Measurements from ENCODE around the gene IST1. TPM values are rescaled to one million over a fixed set of nuclear protein-coding genes. Genes with fewer than 3 reads are reported as not detected.

IST1 gene
- total and polyA plus RNA-seq, 10 of the 15 experiments (the other 5 are each of a cell fraction or from before 2014, with no cell fraction given), result 97.3 to 293 (median 138) TPM

DNA sequence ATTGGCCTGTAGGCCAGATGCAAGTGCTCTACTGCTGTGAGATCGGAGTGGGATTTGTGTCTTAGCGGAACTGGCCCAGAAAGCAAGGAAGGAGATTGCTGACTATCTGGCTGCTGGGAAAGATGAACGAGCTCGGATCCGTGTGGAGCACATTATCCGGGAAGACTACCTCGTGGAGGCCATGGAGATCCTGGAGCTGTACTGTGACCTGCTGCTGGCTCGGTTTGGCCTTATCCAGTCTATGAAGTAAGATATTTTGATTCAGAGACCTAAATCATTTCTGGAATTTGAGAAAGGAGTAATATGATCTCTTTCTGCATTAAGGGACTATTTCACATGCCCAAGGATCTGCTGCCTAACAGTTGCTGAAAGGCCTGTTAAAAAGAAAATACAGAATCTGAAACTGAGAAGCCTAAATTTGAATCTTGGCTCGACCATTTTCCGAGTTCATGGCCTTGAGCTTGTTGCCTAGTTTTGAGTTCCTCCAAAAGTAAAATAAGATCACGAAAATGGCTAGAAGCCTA lies 21.1 kb downstream of the IST1 start:
- H3K4me3 ChIP-seq, result no peak overlapping the region
- no TSS peak for BruUV-seq (replicated peaks)
- POLR2A ChIA-PET, result interaction anchor here (0.9 to 1.2 kb wide), 3 partner anchors 12 to 16 kb away, joined by 3 read pairs; no protein-coding TSS in a partner anchor
- 89% methylated on average over 11 of the region's 11 CpGs for WGBS (ENCODE audit: insufficient coverage, insufficient replicate concordance, low lambda C conversion rate, missing lambda C conversion rate)
- H3K4me2 ChIP-seq (ENCODE audit: control insufficient read depth, insufficient read depth), result no peak overlapping the region; the same call in 1 of the 2 replicates
- no peaks in the 10 kb centered on the region; the same call in 2 of the 3 replicates for H3K9me3 ChIP-seq (replicated peaks; ENCODE audit: control insufficient read depth, insufficient read depth, low read length)
- intact Hi-C loops (cut with micrococcal nuclease; ENCODE audit: unreplicated experiment), result no loop called here
- peaks cover 58% of the 10 kb centered on the region for H3K79me2 ChIP-seq (ENCODE audit: control insufficient read depth, insufficient read depth, low read length)
- no peak overlapping the region for H3K27ac ChIP-seq (ENCODE audit: control insufficient read depth, insufficient read depth)
- H3K9ac ChIP-seq (ENCODE audit: control insufficient read depth, insufficient read depth, low read length), result no peak overlapping the region
- peaks cover 14% of the 10 kb centered on the region for H3K4me1 ChIP-seq (ENCODE audit: control insufficient read depth, insufficient read depth, low read length)
- SMC1A ChIA-PET (ENCODE audit: uncharacterized antibody, unreplicated experiment), result interaction anchor here (0.9 to 1.9 kb wide), 7 partner anchors 8 to 109 kb away, joined by 3 to 10 read pairs (median 4); no protein-coding TSS in a partner anchor
- no peak for FAIRE-seq
- no peak overlapping the region for H2AFZ ChIP-seq (ENCODE audit: control insufficient read depth, low read depth, low read length)
- no peaks in the 10 kb centered on the region for H3K27me3 ChIP-seq (replicated peaks in 1 of 2; ENCODE audit: control insufficient read depth in 2 of 2, insufficient read depth in 2 of 2, low read length in 1 of 2)
- CTCF ChIA-PET, result interaction anchor here (0.6 to 1.2 kb wide), 7 partner anchors 9 to 150 kb away, joined by 3 to 4 read pairs (median 3); no protein-coding TSS in a partner anchor
- RAD21 ChIA-PET (ENCODE audit: unreplicated experiment), result interaction anchor here (1.0 to 1.8 kb wide), 3 partner anchors 14 to 45 kb away, joined by 3 to 4 read pairs (median 3); no protein-coding TSS in a partner anchor
- no peak for TF ChIP-seq RAD51 (IDR thresholded peaks at IDR 0.05)
- TF ChIP-seq, protein P1, sequence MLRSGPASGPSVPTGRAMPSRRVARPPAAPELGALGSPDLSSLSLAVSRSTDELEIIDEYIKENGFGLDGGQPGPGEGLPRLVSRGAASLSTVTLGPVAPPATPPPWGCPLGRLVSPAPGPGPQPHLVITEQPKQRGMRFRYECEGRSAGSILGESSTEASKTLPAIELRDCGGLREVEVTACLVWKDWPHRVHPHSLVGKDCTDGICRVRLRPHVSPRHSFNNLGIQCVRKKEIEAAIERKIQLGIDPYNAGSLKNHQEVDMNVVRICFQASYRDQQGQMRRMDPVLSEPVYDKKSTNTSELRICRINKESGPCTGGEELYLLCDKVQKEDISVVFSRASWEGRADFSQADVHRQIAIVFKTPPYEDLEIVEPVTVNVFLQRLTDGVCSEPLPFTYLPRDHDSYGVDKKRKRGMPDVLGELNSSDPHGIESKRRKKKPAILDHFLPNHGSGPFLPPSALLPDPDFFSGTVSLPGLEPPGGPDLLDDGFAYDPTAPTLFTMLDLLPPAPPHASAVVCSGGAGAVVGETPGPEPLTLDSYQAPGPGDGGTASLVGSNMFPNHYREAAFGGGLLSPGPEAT (IDR thresholded peaks at IDR 0.05; ENCODE audit: low read depth), result no peak
- TF ChIP-seq, protein P2, sequence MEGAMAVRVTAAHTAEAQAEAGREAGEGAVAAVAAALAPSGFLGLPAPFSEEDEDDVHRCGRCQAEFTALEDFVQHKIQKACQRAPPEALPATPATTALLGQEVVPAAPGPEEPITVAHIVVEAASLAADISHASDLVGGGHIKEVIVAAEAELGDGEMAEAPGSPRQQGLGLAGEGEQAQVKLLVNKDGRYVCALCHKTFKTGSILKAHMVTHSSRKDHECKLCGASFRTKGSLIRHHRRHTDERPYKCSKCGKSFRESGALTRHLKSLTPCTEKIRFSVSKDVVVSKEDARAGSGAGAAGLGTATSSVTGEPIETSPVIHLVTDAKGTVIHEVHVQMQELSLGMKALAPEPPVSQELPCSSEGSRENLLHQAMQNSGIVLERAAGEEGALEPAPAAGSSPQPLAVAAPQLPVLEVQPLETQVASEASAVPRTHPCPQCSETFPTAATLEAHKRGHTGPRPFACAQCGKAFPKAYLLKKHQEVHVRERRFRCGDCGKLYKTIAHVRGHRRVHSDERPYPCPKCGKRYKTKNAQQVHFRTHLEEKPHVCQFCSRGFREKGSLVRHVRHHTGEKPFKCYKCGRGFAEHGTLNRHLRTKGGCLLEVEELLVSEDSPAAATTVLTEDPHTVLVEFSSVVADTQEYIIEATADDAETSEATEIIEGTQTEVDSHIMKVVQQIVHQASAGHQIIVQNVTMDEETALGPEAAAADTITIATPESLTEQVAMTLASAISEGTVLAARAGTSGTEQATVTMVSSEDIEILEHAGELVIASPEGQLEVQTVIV (IDR thresholded peaks at IDR 0.05; ENCODE audit: borderline replicate concordance, partially characterized antibody), result no peak
- no peak for TF ChIP-seq POLR2AphosphoS2 (IDR thresholded peaks at IDR 0.05; ENCODE audit: low read depth, low read length)
- TF ChIP-seq SMAD1 (IDR thresholded peaks at IDR 0.05; ENCODE audit: low read depth, partially characterized antibody), result no peak
- no peak for TF ChIP-seq E2F4 (IDR thresholded peaks at IDR 0.05; ENCODE audit: low read depth, low read length)
- no peak for TF ChIP-seq ZNF207 (IDR thresholded peaks at IDR 0.05; ENCODE audit: borderline replicate concordance)
- no peak for TF ChIP-seq CREM (IDR thresholded peaks at IDR 0.05; ENCODE audit: low read depth)
- TF ChIP-seq E2F8 (IDR thresholded peaks at IDR 0.05; ENCODE audit: low read depth, partially characterized antibody), result no peak
- TF ChIP-seq KLF5 (IDR thresholded peaks at IDR 0.05; ENCODE audit: partially characterized antibody), result no peak
- TF ChIP-seq, protein P3, sequence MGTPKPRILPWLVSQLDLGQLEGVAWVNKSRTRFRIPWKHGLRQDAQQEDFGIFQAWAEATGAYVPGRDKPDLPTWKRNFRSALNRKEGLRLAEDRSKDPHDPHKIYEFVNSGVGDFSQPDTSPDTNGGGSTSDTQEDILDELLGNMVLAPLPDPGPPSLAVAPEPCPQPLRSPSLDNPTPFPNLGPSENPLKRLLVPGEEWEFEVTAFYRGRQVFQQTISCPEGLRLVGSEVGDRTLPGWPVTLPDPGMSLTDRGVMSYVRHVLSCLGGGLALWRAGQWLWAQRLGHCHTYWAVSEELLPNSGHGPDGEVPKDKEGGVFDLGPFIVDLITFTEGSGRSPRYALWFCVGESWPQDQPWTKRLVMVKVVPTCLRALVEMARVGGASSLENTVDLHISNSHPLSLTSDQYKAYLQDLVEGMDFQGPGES (IDR thresholded peaks at IDR 0.05), result no peak
- no peak for TF ChIP-seq ZNF217 (IDR thresholded peaks at IDR 0.05)
- no peak for TF ChIP-seq TCF3 (IDR thresholded peaks at IDR 0.05; ENCODE audit: borderline replicate concordance, insufficient read depth, low read depth, low read length)
- H3K36me3 ChIP-seq (ENCODE audit: control insufficient read depth in 2 of 2, insufficient read depth in 2 of 2, low read length in 1 of 2), result peaks cover 20 to 50% of the 10 kb centered on the region in 2 experiments
- in situ Hi-C loops (cut with MboI), result no loop called here
- no peaks in the 10 kb centered on the region; the same call in 1 of the 2 replicates for H4K20me1 ChIP-seq (ENCODE audit: control insufficient read depth, insufficient read depth)
- ATAC-seq, result no peak
- no peak for DNase-seq (ENCODE audit: low read depth, low spot score)

Data from GM12878 (cell line).